GM19328 (cell line): ENCODE measurements around the gene BIRC3.
"Not testable (repeated sequence)": the region's sequence is repeated elsewhere in the genome, so short reads cannot be mapped to it uniquely, and the experiment has no call there.

ENCODE experiments used
- ATAC-seq: cut with Tn5 transposase; IDR thresholded peaks from one replicate; pipeline ENCODE4 v1.9.1; 2021; ENCODE audit warnings: mild to moderate bottlenecking, moderate library complexity; ENCODE audit not compliant: unreplicated experiment

BIRC3 gene

DNA sequence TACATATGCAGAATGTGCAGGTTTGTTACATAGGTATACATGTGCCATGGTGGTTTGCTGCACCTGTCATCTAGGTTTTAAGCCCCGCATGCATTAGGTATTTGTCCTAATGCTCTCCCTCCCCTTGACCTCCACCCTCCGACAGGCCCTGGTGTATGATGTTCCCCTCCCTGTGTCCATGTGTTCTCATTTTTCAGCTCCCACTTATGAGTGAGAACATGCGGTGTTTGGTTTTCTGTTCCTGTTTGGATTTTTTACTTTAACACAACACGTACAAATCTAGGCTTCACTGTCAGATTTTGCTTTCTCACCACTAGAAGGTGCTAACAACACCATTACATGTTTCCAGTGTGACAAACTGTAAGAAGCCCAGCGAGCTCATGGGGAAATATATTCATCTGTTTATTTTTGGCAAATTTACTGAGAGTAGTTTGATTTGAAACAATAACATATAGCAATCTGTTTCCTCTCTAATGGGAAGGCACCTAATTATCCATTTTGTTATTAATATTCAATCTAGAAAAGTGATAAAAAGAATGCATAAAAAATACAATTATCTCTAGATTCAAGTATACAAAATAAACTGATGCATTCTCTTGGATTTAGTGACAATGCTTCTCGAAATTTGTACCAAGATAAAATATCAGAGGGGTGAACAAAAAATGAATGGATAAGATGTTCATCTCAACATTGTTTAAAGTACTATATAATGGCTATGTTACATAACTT is 23.2 kb upstream of the BIRC3 start:
- peak; percentile 93 for ATAC-seq

DNA sequence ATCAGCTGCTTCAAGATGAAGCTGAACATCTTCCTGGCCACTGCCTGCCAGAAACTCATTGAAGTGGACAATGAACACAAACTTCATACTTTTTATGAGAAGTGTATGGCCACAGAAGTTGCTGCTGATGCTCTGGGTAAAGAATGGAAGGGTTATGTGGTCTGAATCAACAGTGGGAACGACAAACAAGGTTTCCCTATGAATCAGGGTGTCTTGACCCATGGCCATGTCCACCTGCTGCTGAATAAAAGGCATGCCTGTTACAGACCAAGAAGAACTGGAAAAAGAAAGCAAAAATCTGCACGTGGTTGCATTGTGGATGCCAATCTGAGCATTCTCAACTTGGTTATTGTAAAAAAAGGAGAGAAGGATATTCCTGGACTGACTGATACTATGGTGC is 22.2 kb upstream of the BIRC3 start:
- no peak for ATAC-seq

DNA sequence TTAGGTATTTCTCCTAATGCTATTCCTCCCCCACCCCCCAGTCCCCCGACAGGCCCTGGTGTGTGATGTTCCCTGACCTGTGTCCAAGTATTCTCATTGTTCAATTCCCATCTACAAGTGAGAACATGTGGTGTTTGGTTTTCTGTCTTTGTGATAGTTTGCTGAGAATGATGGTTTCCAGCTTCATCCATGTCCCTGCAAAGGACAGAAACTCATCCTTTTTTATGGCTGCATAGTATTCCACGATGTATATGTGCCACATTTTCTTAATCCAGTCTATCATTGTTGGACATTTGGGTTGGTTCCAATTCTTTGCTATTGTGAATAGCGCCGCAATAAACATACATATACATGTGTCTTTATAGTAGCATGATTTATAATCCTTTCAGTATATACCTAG is 20.5 kb upstream of the BIRC3 start:
- not testable (repeated sequence) for ATAC-seq

DNA sequence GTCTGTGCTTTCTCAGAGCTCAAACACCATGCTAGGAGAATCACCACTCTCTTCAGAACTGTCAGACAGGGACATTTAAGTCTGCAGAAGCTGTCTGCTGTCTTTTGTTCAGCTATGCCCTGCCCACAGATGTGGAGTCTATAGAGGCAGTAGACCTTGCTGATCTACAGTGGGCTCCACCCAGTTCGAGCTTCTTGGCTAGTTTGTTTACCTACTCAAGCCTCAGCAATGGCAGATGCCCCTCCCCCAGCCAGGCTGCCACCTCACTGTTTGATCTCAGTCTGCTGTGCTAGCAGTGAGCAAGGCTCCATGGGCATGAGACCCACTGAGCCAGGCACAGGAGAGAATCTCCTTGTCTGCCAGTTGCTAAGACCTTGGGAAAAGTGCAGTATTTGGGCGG is 16.4 kb upstream of the BIRC3 start:
- not testable (repeated sequence) for ATAC-seq

DNA sequence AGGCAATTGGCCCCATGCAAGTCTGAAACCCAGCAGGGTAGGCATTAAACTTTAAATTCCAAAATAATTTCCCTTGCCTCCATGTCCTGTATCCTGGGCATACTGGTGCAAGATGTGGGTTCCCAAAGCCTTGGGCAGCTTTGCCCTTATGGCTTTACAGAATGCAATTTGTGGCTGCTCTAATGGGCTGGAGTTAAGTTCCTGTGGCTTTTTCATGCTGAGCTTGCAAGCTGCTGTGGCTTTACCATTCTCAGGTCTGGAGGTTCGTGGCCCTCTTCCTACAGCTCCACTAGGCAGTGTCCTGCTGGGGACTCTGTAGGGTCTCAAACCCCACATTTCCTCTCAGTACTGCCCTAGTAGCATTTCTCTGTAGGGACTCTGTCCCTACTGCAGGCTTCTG is 15.0 kb upstream of the BIRC3 start:
- ATAC-seq, result no peak

DNA sequence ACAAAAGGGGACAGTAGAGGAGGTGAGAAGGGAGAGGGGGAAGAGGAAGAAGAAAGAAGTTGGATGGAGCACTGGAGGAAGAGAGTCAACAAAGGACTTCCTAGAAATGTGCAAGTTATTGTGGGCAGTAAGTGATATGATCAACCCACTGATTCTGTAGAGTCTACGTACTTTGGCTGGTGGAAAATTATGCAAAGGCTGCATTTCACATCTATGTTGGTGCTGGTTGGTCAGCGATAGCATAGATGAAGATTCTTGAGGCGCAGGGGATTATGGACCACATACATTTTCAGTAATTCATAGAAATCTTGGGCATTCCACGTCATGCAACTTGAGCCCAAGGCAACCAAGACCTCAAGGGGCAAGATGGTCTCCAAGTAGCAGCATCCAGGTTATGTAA is 12.6 kb upstream of the BIRC3 start:
- no peak for ATAC-seq

DNA sequence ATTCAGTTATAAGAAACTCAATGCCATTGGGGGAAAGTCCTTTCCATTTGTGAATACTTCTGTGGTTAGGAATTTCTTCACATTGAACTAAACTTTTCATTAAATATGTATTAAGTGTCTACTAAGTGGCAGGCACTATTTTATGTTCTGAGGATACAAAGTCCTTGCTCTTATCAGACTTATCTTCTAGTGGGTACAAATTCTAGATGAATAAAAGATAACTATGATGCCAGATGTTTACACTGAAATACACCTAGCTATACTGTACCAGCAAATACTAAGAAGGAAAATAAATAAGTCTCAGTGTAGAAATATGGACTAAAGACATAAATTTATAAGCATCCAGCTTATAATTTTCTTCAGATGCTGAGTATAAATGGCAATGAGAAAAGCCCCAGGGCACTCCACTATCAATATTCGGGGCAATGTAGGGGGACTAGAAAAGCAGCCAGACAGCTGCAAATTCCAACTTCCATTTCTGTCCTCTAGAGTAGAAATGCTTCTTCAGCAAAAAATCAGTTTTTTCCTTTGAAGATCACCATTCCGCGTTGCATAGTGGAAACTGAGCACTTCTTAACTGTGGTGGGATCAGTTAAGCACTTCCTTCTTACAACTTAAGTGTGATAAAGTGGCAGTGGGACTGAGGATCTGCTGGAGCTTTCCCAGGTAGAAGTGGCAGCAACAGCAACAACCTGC is 11.8 kb upstream of the BIRC3 start:
- no peak for ATAC-seq

DNA sequence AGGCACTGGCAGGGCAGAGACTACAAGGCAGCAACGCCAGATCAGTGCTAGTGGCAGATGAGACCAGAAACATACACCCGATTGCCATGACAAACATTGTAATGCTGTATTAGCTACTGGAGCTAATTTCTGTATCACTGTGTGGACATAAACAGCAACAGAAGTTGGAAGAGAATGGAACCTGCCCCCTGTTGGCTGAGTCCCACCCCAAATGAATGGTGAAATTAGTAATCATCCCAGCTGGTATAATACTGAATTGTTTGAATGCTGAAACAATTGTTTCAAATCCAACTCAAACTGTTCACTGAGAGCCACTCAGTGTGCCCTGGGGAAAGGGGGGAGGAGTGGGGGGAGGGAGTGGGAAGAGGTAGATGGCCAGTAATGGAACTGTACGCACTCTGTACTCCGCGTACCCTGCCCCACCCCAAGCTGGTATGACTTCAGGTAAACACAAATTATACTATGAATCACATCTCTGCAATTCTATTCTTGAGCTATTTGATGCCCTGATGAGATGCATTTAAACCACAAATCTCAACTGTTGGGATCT is 11.2 kb upstream of the BIRC3 start:
- no peak for ATAC-seq

DNA sequence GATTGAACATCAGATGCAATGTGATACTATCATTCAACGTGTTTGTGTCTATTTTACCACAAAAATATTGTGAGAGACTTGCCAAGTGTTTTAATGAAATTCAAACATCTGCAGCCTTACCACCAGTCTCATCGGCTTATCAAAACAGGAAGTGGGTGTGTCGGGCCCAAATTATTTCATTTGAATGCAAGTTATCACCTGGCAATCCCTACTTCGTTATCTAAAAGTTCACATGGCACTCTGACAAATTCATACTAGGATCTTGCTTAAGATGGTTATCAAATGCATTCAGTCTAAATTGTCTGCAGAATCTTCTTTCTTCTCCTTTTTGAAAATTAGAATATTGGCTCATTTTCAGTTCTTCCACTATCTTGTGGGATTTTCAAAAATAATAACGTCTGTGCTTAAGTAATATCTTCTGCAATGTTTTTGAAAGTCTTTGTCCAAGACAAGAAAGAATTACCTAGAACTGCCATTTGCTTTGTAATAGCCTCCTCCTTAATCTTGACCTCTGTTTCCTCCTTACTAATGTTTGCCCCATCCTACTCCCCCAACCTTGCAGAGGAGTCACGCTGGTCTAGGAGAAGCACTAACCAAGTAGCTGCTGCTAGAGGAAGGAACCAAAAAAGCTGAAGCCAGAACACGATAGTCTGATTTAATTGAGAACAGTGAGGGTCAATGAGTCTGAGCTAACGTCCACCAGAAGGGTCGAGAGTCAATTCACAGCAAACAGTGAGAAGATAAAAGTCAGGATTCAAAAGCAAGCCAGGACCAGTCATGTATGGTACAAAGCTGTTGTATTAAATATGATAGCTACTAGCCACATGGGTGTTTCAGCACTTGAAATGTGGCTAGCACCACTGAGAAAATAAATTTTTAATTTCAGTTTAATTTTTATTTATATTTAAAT is 10.2 kb upstream of the BIRC3 start:
- no peak for ATAC-seq

DNA sequence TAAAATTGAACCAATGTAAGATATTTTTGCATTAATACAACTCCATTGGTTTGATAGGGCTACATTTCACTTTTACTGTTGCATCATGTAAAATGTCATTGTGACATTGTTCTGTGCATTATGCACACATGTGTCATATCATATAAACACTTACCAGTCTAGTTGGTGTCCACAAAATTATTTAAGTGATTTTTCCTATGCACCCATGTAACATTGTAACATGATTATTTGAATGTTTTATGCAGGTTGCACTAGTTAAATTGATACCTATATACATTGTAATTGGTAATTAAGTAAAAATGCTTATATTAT is 9.6 kb upstream of the BIRC3 start:
- ATAC-seq, result no peak

DNA sequence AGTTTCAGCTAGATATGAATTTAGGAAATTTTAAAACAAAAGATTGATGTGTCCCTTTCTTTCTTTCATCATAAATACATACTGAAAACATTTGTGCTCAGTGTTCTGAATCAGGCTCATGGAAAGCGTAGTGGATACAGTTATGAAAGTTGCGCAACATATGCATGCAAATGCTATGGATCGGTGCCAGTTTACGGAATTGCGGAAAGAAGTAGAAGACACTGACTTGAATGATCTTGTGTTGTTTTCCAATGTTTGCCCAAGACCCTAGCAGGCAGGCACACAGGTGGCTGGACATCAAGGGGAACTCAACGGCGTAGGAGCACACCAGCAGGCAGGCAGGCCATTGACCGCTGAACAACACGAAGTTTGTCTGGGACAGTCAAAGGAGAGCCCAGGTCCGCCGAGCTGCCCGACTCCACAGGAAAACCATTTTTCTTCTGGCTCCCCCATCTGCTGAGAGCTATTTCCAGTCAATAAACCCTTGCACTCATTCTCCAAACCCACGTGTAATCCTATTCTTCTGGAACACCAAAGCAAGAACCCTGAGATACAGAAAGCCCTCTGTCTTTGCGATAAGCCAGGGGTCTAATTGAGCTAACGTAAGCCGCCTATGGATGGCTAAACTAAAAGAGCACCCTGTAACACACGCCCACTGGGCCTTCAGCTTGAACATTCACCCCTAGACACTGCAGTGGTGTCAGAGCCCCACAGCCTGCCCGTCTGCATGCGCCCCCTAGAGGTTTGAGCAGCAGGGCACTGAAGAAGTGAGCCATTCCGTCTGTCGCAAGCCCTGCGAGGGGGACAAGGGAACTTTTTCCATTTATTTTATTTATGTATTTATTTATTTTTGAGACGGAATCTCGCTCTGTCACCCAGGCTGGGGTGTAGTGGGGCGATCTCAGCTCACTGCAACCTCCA is 7.4 kb upstream of the BIRC3 start:
- ATAC-seq, result no peak

DNA sequence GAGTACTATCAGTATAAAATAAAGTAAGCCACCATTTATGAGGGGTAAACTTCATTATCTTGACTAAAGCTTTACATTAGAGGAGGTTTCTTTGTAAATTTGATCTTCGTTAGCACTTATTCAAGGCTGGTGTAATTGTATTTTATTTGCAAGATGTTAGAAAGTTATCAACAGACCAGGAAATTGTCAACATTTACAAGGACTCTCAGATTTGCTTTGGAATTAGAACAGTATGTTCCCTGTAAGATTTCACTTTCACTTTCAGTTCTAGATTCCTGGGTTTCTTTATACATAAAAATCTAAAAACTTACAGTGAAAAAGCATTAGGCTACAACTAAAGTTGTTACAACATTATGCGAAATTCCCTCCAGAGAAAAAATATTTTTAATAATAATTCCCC is 4.6 kb upstream of the BIRC3 start:
- ATAC-seq, result no peak

DNA sequence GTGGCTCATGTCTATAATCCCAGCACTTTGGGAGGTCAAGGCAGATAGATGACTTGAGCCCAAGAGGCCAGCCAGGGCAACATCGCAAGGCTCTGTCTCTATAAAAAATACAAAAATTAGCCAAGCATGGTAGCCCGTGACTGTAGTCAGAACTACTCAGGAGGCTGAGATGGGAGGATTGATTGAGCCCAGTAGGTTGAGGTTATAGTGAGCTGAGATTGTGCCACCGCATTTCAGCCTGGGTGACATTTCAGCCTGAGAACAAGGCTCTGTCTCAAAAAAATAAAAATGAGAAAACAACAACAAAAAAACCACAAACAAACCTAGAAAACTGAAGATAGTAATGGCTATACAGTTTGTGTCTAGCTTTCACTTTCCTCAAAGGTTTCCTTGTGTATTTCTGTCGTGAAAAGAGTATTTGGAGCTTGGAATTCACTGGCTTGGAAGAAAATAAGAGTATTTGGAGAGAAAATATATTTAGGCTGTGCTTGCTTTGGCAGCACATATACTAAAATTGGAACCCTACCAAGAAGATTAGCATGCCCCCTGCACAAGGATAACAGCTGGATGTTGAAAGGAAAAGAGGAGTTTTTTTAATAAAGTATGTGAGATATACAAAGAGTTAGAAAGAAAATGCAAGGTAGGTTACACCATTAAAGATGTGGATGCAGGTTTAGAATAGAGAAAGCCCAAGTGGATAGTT is 3.9 kb upstream of the BIRC3 start:
- no peak for ATAC-seq

DNA sequence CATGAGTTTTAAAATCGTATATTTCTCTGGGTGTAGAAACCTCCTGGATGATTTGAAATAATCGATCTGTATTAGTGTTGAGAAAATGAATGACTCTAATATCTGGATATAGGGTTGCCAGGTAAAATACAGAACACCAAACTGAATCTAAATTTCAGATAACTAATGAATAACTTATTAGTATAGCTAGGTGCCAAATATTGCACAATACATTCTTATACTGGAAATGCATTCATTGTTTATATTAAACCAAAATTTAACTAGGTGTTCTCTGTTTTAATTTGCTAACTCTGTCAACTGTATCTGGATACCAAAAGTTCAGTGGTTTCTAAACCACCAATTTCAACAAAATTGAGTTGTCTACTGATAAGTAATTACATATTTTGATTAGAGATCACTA is 2.5 kb upstream of the BIRC3 start:
- ATAC-seq, result no peak

DNA sequence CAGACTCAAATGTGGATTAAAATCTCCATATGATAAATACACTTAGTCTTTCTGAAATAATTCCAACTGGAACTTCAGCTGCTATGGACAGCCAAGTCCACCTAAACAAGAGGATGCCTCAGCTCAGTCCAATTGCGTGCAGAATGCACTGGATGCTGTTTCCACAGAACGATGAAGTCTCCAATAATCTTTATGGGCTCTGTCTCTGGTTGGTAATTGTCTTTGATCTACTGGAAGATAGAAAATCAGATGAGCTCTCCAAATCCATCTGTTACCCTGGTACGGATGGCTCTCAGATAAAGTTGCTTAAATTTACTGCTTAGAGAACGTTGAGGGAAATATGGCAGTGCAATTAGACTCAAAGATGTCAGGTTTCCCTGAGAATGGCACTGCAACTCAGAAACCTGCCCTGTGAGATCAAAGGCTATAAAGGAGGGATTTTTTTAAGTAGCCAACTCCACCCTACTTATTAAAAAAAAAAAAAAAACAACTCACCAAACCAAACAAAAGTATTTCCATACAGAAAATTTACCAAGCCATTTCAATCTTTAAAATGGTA is 859 bp upstream of the BIRC3 start:
- ATAC-seq, result no peak

DNA sequence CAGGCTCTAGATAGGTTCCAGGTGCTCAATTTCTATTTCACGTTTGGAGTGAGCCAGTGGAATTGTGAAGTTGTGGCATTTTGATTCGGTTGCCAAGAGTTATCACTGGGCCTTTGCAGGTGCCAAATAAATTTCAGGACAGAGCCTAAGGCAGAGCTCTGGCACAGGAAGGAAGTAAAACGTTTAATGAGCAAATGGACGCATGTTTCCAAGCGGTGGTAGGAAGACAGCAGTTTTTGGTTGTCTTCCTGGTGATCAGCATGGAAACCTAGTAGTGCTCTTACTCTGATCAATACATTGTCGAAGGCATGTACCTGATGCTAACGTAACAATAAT is 452 bp downstream of the BIRC3 start:
- no peak for ATAC-seq

DNA sequence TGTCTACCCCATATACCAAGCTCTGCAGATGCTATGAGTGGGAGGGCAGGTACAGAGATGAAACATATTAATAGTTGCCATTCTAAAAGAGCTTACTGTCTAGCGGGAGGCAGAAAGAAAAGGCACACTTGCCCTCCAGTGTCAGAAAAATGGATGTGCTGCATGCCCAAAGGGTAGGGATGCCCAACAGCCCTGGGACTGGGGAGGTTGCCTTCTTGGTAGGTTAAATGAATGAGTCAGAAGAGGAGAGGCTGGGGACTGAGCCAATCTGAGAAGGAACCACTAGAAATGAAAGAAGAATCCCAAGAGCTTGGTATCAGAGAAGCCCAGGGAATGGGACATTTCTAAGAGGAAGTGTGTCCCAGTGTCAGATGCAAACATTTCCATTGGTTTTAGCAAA is 1.2 kb downstream of the BIRC3 start:
- peak; percentile 16 for ATAC-seq

DNA sequence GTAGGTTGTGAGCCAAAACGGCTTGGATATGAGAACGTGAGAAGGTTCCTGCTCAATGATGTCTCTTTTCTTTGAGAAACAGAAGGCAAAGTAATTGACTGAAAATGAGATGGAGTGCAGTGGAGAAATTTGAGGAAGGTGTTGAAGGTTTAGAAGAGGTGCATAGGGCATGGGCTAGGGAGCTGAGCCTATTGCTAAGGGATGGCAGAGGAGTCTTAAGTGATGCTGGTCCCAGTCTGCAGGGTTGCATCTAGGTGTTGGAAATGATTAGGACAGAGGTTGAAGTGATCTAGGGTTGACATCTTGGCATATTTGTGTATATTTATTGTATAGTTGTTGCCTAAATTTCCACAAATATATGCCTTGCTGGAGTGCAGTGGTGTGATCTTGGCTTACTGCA is 2.3 kb downstream of the BIRC3 start:
- ATAC-seq, result no peak

DNA sequence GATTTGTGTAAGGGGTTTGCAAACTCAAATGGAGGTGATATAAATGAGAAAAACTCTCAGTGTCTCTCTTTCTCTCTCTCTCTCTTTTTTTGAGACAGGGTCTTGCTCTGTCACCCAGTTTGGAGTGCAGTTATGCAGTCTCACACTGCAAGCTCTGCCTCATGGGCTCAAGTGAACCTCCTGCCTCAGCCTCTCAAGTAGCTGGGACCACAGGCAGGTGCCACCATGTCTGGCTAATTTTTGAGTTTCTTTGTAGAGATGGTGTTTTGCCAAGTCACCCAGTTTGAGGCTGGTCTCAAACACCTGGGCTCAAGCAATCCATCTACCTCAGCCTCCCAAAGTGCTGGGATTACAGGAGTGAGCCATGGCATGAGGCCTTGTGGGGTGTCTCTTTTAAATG is 2.9 kb downstream of the BIRC3 start:
- no peak for ATAC-seq

DNA sequence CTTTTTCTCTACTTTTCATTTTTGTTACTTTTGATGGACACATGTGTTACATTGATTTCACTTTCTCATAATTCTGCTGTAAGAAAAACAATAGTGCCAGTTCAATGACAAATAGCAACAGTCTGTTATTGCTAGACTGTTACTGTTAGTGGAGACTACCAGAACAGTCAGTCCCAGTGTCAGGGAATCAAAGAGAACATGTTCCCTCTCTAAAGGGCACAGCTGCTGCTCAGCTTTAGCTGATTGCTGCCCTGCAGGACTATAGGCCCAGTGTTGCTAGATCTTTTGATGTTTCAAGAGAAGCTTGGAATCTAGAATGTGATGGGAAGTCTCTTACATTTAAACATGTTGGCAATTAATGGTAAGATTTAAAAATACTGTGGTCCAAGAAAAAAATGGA is 3.4 kb downstream of the BIRC3 start:
- ATAC-seq, result no peak
